Loucy (cell line): ENCODE measurements around the gene CDH13.

Source experiments
- CTCF ChIP-seq: fragments of 200-600 bp; sonication (generic); conservative IDR thresholded peaks from 2 replicates; pipeline ENCODE4 v1.5.1; 2014; ENCODE audit warnings: mild to moderate bottlenecking, antibody characterized with exemption, low read length
- EZH2phosphoT487 ChIP-seq: fragments of 200-600 bp; IDR thresholded peaks from 2 replicates; pipeline ENCODE4 v1.6.1; 2018; ENCODE audit warnings: antibody characterized with exemption, mild to moderate bottlenecking, moderate library complexity, borderline replicate concordance

GRCh38 chr16:83366228-83366627, 739.5 kb downstream of the CDH13 start:
- no peak for TF ChIP-seq CTCF
- no peak for TF ChIP-seq EZH2phosphoT487
